Measurements from ENCODE around the gene SH3GLB1. TPM values are rescaled to one million over a fixed set of nuclear protein-coding genes. Genes with fewer than 3 reads are reported as not detected.

The SH3GLB1 gene
- total RNA-seq, 1 experiment from 2014 or later, result 108 TPM

GRCh38 chr1:86788300-86789206 lies 84.2 kb downstream of the SH3GLB1 start:
- no peaks in the 10 kb centered on the region for H3K36me3 Mint-ChIP-seq (ENCODE audit: insufficient read depth, unreplicated experiment)
- H3K4me1 Mint-ChIP-seq (ENCODE audit: insufficient read depth, unreplicated experiment), result peaks cover 31% of the 10 kb centered on the region
- POLR2A ChIA-PET, result interaction anchor here (0.6 to 1.7 kb wide), 12 partner anchors 9 to 320 kb away, joined by 3 to 10 read pairs (median 4); partner anchors contain the start of genes HS2ST1, SELENOF and SH3GLB1
- peak overlapping the region; percentile 71 for H3K27ac Mint-ChIP-seq (ENCODE audit: low read depth, unreplicated experiment)
- no peak for TF ChIP-seq CTCF (IDR thresholded peaks at IDR 0.05; ENCODE audit: unreplicated experiment)
- CTCF ChIA-PET, result interaction anchor here (0.6 to 1.3 kb wide), 5 partner anchors 8 to 161 kb away, joined by 3 to 8 read pairs (median 3); no protein-coding TSS in a partner anchor
- intact Hi-C loops (cut with micrococcal nuclease), result no loop called here
- DNase-seq (ENCODE audit: unreplicated experiment), result peak; percentile 69
- no TSS peak for BruUV-seq (replicated peaks)
- H3K27me3 Mint-ChIP-seq (ENCODE audit: insufficient read depth, unreplicated experiment), result no peaks in the 10 kb centered on the region
- no peak overlapping the region for H3K4me3 Mint-ChIP-seq (ENCODE audit: unreplicated experiment)
- no peaks in the 10 kb centered on the region for H3K9me3 Mint-ChIP-seq (ENCODE audit: unreplicated experiment)

- Mint-ChIP-seq H3K36me3 (ENCODE audit: insufficient read depth, unreplicated experiment) (no peaks in the 10 kb centered on the region), H3K27ac (ENCODE audit: low read depth, unreplicated experiment) (no peak overlapping the region)
Observed at GRCh38 chr1:86795316-86795715, 90.9 kb downstream of the SH3GLB1 start.

More at GRCh38 chr1:86795316-86795715, 90.9 kb downstream of the SH3GLB1 start:
- Mint-ChIP-seq H3K9me3 (ENCODE audit: unreplicated experiment) (no peaks in the 10 kb centered on the region), H3K4me1 (ENCODE audit: insufficient read depth, unreplicated experiment) (peaks cover 13% of the 10 kb centered on the region), H3K27me3 (ENCODE audit: insufficient read depth, unreplicated experiment) (no peaks in the 10 kb centered on the region), H3K4me3 (ENCODE audit: unreplicated experiment) (no peak overlapping the region)
- DNase-seq (ENCODE audit: unreplicated experiment), result no peak
- ChIA-PET CTCF (interaction anchor here (0.6 kb wide), 1 partner anchor 290 kb away, joined by 4 read pairs; no protein-coding TSS in a partner anchor), POLR2A (no interaction called here)
- intact Hi-C loops (cut with micrococcal nuclease), result no loop called here
- no TSS peak for BruUV-seq (replicated peaks)
- no peak for TF ChIP-seq CTCF (IDR thresholded peaks at IDR 0.05; ENCODE audit: unreplicated experiment)

Other genes starting within 250 kb of the SH3GLB1 start
- gene CLCA1, start 235.6 kb upstream of the SH3GLB1 start, total RNA-seq (2022), result not detected in 2 replicates
- gene CLCA4, start 157.5 kb upstream of the SH3GLB1 start, total RNA-seq (2022), result not detected in 2 replicates
- gene SELENOF, start 209.6 kb downstream of the SH3GLB1 start, total RNA-seq (2022), result 227 TPM in 2 replicates
- gene HS2ST1, start 210.1 kb downstream of the SH3GLB1 start, total RNA-seq (2022), result 20.4 and 24.4 TPM in 2 replicates

Data from MCF 10A (cell line).